BE2C (cell line): ENCODE data around the gene OTOA.
A peak's percentile ranks its signal among the peaks of the same experiment; 100 is the strongest.

ENCODE experiments used
- DNase-seq: peaks from one replicate; pipeline ENCODE4 v3.0.0-alpha.2; 2020
- H3K27me3 ChIP-seq: fragments of 250-450 bp; sonication (Bioruptor Pico); 2 replicates; pipeline ENCODE4 v1.5.1; 2020; ENCODE audit warnings: mild to moderate bottlenecking
- H3K36me3 ChIP-seq: fragments of 250-450 bp; sonication (Bioruptor Pico); 2 replicates; pipeline ENCODE4 v1.5.1; 2020; ENCODE audit warnings: mild to moderate bottlenecking
- H3K4me1 ChIP-seq: fragments of 250-450 bp; sonication (Bioruptor Pico); 2 replicates; pipeline ENCODE4 v1.5.1; 2020
- H3K4me3 ChIP-seq: 2 replicates; pipeline ENCODE4 v1.5.1; 2011; ENCODE audit warnings: low read depth, low read length
- H3K9me3 ChIP-seq: fragments of 250-450 bp; sonication (Bioruptor Pico); 2 replicates; pipeline ENCODE4 v1.5.1; 2020
- CTCF ChIP-seq: IDR thresholded peaks from 2 replicates; pipeline ENCODE4 v1.5.1; 2012; ENCODE audit warnings: mild to moderate bottlenecking, low read depth, low read length

OTOA gene

GRCh38 chr16:21654466-21654865 lies 9.3 kb upstream of the OTOA start:
- no peak overlapping the region for H3K4me3 ChIP-seq
- H3K9me3 ChIP-seq: no peaks in the 10 kb centered on the region
- TF ChIP-seq CTCF: no peak
- peaks cover 8% of the 10 kb centered on the region for H3K36me3 ChIP-seq
- no peak for DNase-seq
- no peaks in the 10 kb centered on the region; the same call in 1 of the 2 replicates for H3K4me1 ChIP-seq
- no peaks in the 10 kb centered on the region for H3K27me3 ChIP-seq

- DNase-seq: no peak
- Histone ChIP-seq H3K9me3 (no peaks in the 10 kb centered on the region), H3K36me3 (peaks cover 8% of the 10 kb centered on the region), H3K27me3 (no peaks in the 10 kb centered on the region), H3K4me3 (no peak overlapping the region), H3K4me1 (no peaks in the 10 kb centered on the region; the same call in 1 of the 2 replicates)
- no peak for TF ChIP-seq CTCF
Measured at GRCh38 chr16:21654881-21655280, 8.9 kb upstream of the OTOA start.

- peaks cover 8% of the 10 kb centered on the region for H3K36me3 ChIP-seq
- no peaks in the 10 kb centered on the region for H3K27me3 ChIP-seq
- no peaks in the 10 kb centered on the region for H3K9me3 ChIP-seq
- H3K4me3 ChIP-seq: no peak overlapping the region
- no peaks in the 10 kb centered on the region; the same call in 1 of the 2 replicates for H3K4me1 ChIP-seq
- peak; percentile 43 for DNase-seq
- peak; percentile 94 for TF ChIP-seq CTCF
Measured at GRCh38 chr16:21656795-21657768, 6.7 kb upstream of the OTOA start.

- Histone ChIP-seq H3K4me3 (no peak overlapping the region), H3K4me1 (no peaks in the 10 kb centered on the region; the same call in 1 of the 2 replicates), H3K36me3 (peaks cover 8% of the 10 kb centered on the region), H3K27me3 (peaks cover 6% of the 10 kb centered on the region; the same call in 1 of the 2 replicates), H3K9me3 (no peaks in the 10 kb centered on the region)
- no peak for TF ChIP-seq CTCF
- no peak for DNase-seq
Measured at GRCh38 chr16:21659124-21659523, 4.6 kb upstream of the OTOA start.

GRCh38 chr16:21664801-21665492 lies 1.2 kb downstream of the OTOA start:
- TF ChIP-seq CTCF: no peak
- H3K27me3 ChIP-seq: peaks cover 7% of the 10 kb centered on the region; the same call in 1 of the 2 replicates
- no peaks in the 10 kb centered on the region for H3K9me3 ChIP-seq
- no peak overlapping the region for H3K4me3 ChIP-seq
- DNase-seq: no peak
- no peaks in the 10 kb centered on the region for H3K36me3 ChIP-seq
- H3K4me1 ChIP-seq: no peaks in the 10 kb centered on the region
